Measurements from ENCODE around the gene EGFR.

Gene EGFR

GRCh38 chr7:55093674-55094073, 74.9 kb downstream of the EGFR start:
- H3K27ac ChIP-seq = peak overlapping the region; percentile 19
- DNase-seq (ENCODE audit: low read depth, low spot score) = no peak

- DNase-seq (ENCODE audit: low read depth, low spot score) = no peak
- H3K27ac ChIP-seq = peak overlapping the region; percentile 19
Measured at GRCh38 chr7:55094092-55094690, 75.4 kb downstream of the EGFR start.

DNA sequence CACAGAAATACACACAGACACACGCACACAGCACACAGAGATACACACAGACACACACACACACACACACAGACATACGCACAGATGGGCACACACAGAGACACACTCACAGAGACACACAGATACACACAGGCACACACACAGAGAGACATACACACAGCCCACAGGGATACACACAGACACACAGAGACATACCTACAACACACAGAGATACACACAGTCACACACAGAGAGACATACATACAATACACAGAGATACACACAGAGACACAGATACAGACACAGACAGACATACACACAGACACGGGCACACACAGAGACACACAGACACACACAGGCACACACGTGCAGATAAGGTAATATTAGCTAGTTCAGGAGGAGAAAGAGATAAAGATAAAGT, 76.9 kb downstream of the EGFR start:
- no peak overlapping the region for H3K27ac ChIP-seq
- DNase-seq (ENCODE audit: low read depth, low spot score) = no peak

DNA sequence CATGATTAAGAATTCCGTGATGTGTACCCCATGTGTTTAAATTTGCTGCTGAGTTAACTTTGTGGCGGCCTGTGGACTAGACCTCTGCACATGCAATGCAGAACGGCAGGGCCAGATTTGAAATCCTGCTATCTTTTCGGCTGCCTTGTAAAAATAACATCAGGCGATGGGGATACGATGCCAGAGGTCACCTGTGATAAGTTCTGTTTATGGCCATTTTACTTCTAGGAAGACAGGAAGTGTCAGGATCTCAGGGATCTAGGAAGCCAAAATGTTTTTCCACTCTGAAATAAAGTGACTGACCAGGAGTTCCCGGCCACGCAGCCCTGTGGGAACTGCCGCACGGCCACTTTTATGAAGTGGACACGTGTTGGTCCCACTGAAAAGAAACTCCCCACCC, 77.5 kb downstream of the EGFR start:
- DNase-seq (ENCODE audit: low read depth, low spot score) = no peak
- H3K27ac ChIP-seq = peak overlapping the region; percentile 79

DNA sequence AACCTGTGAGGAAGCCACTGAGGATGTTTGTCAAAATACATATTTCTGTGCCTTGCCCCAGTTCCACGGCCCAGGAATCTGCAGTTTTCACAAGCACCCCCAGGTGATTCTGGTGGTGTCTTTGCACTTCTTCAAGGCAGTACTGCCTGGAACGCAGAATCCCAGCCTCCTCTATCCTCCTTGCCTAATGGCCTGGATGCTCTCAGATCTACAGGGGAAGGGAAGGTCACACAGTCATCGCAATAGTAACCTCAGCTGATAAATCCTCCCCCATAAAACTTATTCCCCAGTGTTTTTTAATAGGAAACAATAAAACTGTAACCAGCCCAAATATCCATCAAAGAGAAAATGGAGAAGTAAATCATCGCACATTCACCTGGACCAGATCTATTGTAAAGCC, 78.3 kb downstream of the EGFR start:
- no peak for DNase-seq (ENCODE audit: low read depth, low spot score)
- H3K27ac ChIP-seq = peak overlapping the region; percentile 79

DNA sequence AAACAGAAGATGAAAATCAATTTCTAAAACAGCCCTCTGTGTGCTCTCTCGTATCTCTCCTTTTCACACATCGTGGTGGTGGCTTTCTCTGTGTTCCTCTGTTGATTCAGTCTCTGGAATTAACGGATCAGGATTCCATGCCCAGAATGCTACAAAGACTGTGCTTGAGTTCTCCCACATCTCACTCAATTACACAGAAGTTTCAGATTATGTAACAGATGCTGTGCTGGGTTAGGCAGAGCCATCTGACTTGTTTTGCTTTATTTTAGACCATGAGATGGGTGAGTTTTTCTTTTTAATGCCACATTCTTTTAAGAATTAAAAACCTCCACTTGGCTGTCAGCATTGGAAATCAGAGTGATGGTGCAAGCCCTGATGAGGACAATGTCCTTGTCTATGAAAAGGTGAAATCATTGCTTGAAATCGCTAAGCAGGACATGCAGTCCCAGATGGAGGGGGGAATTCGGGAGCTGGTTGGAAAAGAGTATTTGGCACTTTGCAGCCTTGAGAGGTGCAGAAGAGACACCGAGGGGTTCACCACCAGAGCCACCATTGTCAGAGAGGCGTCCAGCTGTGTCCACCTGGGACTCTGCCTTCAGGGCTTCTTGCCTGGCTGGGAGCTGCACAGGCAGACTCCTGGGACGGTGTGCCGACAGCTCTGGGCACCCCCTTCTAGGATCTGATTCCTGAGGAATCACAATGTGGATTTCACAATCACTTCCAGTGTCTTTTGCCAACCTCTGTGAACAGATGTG, 80.4 kb downstream of the EGFR start:
- no peak for DNase-seq (ENCODE audit: low read depth, low spot score)
- peak overlapping the region; percentile 79 for H3K27ac ChIP-seq

DNA sequence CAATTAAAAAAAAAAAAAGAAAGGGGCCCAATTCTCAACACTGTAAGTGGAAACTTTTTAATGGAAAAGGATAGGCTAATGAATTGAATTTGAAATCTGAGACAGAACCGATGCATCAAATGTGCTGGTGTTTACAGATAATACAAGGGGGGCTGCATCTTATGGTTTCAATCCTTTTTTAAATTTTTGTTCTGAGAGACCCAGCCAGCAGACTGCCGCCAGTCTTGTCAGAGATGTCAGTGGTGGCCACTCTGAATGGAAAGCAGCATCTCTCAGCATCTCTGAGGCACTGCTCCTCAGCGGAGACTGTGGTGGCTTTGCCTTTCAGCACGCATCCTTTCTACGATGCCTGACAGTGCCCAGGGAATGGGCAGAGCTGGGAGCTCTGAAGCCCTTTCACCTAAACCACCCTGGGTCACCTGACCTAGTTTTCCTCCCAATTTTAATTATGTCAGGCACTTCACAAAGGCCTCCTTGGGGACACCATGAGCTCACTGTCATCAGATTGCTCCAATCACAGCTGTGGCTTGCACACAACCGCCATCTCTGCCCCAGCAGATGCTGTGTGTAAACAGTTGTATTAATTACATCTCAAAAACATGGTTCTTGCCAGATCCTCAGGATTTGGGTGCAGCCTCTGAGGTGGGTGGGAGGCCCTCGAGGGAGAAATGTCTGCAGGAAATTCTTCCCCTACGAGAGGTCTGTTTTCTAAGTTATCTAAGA, 81.2 kb downstream of the EGFR start:
- peak overlapping the region; percentile 79 for H3K27ac ChIP-seq
- DNase-seq (ENCODE audit: low read depth, low spot score) = no peak

DNA sequence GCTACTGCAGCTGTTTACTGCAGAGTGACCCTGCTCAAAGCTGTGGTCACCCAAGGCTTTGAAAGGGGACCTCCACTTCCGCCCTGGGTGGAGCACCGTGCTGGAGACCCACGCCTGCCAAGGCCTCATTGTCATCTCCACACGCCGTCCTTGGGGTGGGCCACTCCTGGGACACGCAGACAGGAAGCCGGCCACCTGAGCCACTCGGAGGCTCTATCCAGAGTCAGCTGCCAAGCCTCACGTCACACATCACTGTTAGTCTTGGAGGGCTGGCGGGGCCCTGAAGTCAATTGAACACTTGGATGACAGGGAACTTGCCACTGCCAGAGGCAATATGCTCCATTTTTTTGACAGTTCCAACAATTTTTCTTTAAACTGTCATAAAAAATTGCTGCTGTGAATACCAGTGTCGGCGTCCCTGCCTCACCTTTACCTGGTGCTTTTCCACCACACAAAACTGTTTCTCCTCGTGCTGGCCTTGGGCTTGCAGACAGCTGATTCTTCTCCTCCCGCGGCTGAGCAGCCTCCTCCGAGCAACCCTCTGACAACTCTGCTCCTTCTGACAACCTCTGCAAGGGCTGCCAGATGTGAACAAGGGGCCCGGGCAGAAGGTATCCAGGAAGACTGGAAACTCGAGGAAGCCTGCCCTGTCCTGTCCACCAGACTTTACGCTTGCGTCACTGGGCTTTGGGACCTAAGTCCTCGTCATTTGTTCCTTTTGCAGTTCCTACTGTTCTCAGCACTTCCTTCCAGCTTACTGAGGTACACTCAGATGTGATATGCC, 81.9 kb downstream of the EGFR start:
- DNase-seq (ENCODE audit: low read depth, low spot score) = no peak
- H3K27ac ChIP-seq = peak overlapping the region; percentile 79

DNA sequence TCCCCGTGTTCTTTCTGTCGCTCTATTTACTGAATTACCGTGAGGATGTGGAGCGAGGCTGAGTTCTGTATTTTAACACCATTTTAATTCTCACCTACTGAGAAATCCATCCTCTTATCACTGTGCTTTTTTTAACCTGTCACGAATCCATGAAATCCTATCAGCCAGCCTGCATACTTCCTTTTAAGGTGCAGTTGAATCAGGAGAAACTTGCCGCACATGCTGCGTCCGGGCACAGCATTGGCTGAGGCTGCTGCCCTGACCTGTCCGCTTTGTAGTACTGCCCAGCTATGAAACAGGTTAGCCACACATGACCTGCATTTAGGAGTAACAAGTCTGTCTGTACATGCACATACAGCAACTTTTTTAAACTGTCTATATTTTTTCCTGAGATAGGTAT, 82.5 kb downstream of the EGFR start:
- H3K27ac ChIP-seq = peak overlapping the region; percentile 79
- no peak for DNase-seq (ENCODE audit: low read depth, low spot score)

- H3K27ac ChIP-seq = peak overlapping the region; percentile 79
- no peak for DNase-seq (ENCODE audit: low read depth, low spot score)
Measured at GRCh38 chr7:55104123-55104522, 85.3 kb downstream of the EGFR start.

- DNase-seq (ENCODE audit: low read depth, low spot score) = no peak
- H3K27ac ChIP-seq = peak overlapping the region; percentile 79
Measured at GRCh38 chr7:55104712-55105433, 86.1 kb downstream of the EGFR start.

- no peak for DNase-seq (ENCODE audit: low read depth, low spot score)
- H3K27ac ChIP-seq = peak overlapping the region; percentile 79
Measured at GRCh38 chr7:55105952-55106351, 87.1 kb downstream of the EGFR start.

DNA sequence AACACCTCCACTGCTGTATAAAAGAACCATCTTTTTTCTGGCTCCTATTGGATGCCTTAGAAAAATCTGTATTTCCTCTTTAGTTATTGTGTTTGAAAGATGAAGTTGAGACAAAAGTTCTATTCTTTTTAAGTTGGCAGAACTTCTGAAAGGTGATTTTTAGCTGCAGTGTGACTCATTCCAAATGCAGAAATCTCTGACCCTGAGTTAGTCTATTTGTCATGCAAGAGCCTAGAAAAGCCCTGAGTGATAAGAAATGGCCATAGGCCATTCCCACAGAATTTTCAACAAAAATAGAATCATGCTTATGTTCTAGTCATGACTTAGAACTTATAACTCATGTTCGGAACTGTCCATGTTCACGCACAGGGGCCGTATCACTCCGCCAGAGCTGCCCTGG, 89.1 kb downstream of the EGFR start:
- H3K27ac ChIP-seq = peak overlapping the region; percentile 79
- DNase-seq (ENCODE audit: low read depth, low spot score) = no peak

DNA sequence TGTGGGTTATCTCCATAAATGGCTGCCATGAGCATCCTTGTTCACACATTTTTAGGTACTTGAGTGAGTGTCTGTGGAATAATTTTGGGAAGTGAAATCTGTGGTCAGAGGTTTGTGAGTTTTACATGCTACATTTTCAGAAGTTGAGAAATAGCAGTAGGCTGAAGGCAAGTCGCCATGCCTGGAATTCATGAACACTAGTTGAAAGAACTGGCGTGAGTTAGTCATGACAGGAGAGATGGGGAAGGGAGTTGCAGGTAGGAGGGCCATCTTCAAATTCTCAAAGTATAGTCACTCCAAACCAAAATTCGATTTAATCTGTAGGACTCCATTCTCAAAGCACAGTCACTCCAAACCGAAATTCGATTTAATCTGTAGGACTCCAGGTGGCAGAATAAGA, 89.6 kb downstream of the EGFR start:
- DNase-seq (ENCODE audit: low read depth, low spot score) = no peak
- peak overlapping the region; percentile 79 for H3K27ac ChIP-seq

- H3K27ac ChIP-seq = peak overlapping the region; percentile 79
- DNase-seq (ENCODE audit: low read depth, low spot score) = no peak
Measured at GRCh38 chr7:55108818-55109217, 90.0 kb downstream of the EGFR start.

- DNase-seq (ENCODE audit: low read depth, low spot score) = peak; percentile 94
- peak overlapping the region; percentile 79 for H3K27ac ChIP-seq
Measured at GRCh38 chr7:55109404-55110167, 90.8 kb downstream of the EGFR start.

DNA sequence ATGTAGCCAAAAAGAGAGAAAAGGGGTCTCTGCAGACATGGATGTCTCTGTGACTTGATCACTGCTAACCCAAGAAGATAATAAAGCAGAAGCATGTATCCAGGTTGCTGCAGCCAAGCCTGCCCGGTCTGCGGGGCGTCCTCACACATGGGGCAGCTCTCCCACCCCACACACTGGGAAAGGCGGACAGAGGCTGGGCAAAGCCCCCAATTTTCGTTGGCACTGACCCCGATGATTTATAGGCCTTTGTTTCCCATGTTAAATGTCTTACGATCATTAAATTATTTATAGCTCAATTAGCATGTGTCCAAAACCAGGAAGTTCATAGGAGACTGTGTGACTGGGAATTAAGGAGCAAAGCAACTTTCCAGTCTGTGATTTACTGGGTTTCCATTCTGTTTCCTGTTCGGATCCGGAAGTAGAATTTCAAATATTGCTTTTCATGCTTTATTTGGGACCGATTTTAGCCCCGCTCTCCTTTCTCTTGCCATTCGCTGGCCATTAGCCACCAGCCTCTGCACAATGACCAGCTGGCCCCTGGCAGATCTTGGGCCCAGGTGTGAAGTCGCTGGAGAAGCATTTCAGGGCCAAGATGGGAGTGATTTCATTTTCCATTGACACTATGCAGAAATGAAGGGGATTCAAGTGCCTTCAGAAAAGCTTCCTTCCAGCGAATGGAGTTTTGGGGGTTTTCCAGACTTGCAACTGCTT, 91.6 kb downstream of the EGFR start:
- no peak for DNase-seq (ENCODE audit: low read depth, low spot score)
- H3K27ac ChIP-seq = peak overlapping the region; percentile 79

GRCh38 chr7:55110993-55111361, 92.2 kb downstream of the EGFR start:
- peak; percentile 29 for DNase-seq (ENCODE audit: low read depth, low spot score)
- H3K27ac ChIP-seq = peak overlapping the region; percentile 79

DNA sequence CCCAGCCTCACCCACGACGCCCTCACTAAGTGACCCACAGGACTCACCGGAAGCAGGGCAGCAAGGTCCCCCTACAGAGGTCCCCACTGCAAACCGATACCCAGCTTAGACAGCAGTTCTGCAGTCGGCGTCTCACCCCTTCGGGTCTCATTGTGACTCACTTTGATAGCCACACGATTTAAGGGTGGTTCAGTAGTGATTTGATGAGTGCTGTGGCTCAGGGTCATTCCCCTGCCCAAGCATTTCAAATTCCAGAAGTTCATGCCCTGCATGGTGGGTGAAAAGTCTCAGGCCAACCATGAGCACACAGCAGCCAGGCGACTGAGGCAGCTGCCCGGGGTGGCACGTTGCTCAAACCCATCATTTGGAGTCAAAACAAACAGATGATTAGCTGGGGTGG, 93.2 kb downstream of the EGFR start:
- peak overlapping the region; percentile 79 for H3K27ac ChIP-seq
- DNase-seq (ENCODE audit: low read depth, low spot score) = no peak
